Upper lobe of left lung (tissue), 6 donors: Measurements from ENCODE around the gene WASHC4. TPM values are rescaled to one million over a fixed set of nuclear protein-coding genes. Genes with fewer than 3 reads are reported as not detected.

ENCODE experiments used
- ATAC-seq, 2 donors: fragments of 200-7000 bp; cut with Tn5 transposase; one replicate each; pipeline ENCODE4 v1.9.1; 2022; ENCODE audit warnings: mild to moderate bottlenecking in 2 of 2, moderate library complexity in 2 of 2; ENCODE audit not compliant: low FRiP score in 2 of 2
- DNase-seq, 2 donors: peaks; one replicate each; pipeline ENCODE4 v3.0.0-alpha.2; 2019 to 2020
- H3K27ac ChIP-seq, 4 donors: fragments of 200-600 bp; sonication (generic); one replicate each; pipeline ENCODE4 v1.5.1; 2016 to 2019
- H3K27me3 ChIP-seq, 4 donors: fragments of 200-600 bp; sonication (generic); one replicate each; pipeline ENCODE4 v1.5.1; 2017 to 2019
- H3K36me3 ChIP-seq, 4 donors: fragments of 200-600 bp; sonication (generic); one replicate each; pipeline ENCODE4 v1.5.1; 2016 to 2019
- H3K4me1 ChIP-seq, 4 donors: fragments of 200-600 bp; sonication (generic); one replicate each; pipeline ENCODE4 v1.5.1; 2018 to 2019
- H3K4me3 ChIP-seq, 4 donors: fragments of 200-600 bp; sonication (generic); one replicate each; pipeline ENCODE4 v1.5.1; 2017 to 2019; ENCODE audit warnings: mild to moderate bottlenecking in 2 of 4, moderate library complexity in 1 of 4
- H3K9me3 ChIP-seq, 4 donors: fragments of 200-600 bp; sonication (generic); one replicate each; pipeline ENCODE4 v1.5.1; 2018 to 2019
- EP300 ChIP-seq, 4 donors: sonication (generic); formaldehyde crosslinking; IDR thresholded peaks; one replicate each; pipeline ENCODE4 v1.5.1; 2017; ENCODE audit warnings: antibody characterized with exemption in 4 of 4, control low read depth in 2 of 4
- POLR2A ChIP-seq, 4 donors: fragments of 450-650 bp; IDR thresholded peaks; one replicate each; pipeline ENCODE4 v1.5.1; 2016 to 2017; ENCODE audit warnings: antibody characterized with exemption in 4 of 4, mild to moderate bottlenecking in 2 of 4
- POLR2AphosphoS5 ChIP-seq, 2 donors: sonication (generic); formaldehyde crosslinking; IDR thresholded peaks; one replicate each; pipeline ENCODE4 v1.5.1; 2017; ENCODE audit warnings: antibody characterized with exemption in 2 of 2
- WGBS, 2 donors: methylation state at CpG; one replicate each; pipeline ENCODE4 v1.1.5; 2017 to 2018; 5-methylcytosine and 5-hydroxymethylcytosine counted together
- total RNA-seq, 6 donors: library from RNA; depleted of rRNA in 4 of 6; stranded (reverse); fragments of >200 nt in 4 of 6; gene quantifications; one replicate each; pipeline versions ENCODE4 v1.1.0 to v1.2.1, GENCODE V29; 2016 to 2021
- TF ChIP-seq, protein P1 (sequence below), 6 experiments: fragments of 450-650 bp in 4 of 6; fragments of 200-600 bp in 2 of 6; sonication (generic) in 2 of 6; IDR thresholded peaks; one replicate each; pipeline ENCODE4 v1.5.1; 2016 to 2019; ENCODE audit warnings: antibody characterized with exemption in 6 of 6
- donor health status: DM: no; HTN: no; CAD: no; lungs with moderate emphysema.
- donor health status: DM: no; HTN: yes; CAD: no; lungs with severe emphysema.

WASHC4 gene, protein sequence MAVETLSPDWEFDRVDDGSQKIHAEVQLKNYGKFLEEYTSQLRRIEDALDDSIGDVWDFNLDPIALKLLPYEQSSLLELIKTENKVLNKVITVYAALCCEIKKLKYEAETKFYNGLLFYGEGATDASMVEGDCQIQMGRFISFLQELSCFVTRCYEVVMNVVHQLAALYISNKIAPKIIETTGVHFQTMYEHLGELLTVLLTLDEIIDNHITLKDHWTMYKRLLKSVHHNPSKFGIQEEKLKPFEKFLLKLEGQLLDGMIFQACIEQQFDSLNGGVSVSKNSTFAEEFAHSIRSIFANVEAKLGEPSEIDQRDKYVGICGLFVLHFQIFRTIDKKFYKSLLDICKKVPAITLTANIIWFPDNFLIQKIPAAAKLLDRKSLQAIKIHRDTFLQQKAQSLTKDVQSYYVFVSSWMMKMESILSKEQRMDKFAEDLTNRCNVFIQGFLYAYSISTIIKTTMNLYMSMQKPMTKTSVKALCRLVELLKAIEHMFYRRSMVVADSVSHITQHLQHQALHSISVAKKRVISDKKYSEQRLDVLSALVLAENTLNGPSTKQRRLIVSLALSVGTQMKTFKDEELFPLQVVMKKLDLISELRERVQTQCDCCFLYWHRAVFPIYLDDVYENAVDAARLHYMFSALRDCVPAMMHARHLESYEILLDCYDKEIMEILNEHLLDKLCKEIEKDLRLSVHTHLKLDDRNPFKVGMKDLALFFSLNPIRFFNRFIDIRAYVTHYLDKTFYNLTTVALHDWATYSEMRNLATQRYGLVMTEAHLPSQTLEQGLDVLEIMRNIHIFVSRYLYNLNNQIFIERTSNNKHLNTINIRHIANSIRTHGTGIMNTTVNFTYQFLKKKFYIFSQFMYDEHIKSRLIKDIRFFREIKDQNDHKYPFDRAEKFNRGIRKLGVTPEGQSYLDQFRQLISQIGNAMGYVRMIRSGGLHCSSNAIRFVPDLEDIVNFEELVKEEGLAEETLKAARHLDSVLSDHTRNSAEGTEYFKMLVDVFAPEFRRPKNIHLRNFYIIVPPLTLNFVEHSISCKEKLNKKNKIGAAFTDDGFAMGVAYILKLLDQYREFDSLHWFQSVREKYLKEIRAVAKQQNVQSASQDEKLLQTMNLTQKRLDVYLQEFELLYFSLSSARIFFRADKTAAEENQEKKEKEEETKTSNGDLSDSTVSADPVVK
- 100 to 1,000 TPM in 2 of 6 donors, 10 to 100 TPM in 4; 32.5 to 114 (median 69.6) TPM for total RNA-seq

DNA sequence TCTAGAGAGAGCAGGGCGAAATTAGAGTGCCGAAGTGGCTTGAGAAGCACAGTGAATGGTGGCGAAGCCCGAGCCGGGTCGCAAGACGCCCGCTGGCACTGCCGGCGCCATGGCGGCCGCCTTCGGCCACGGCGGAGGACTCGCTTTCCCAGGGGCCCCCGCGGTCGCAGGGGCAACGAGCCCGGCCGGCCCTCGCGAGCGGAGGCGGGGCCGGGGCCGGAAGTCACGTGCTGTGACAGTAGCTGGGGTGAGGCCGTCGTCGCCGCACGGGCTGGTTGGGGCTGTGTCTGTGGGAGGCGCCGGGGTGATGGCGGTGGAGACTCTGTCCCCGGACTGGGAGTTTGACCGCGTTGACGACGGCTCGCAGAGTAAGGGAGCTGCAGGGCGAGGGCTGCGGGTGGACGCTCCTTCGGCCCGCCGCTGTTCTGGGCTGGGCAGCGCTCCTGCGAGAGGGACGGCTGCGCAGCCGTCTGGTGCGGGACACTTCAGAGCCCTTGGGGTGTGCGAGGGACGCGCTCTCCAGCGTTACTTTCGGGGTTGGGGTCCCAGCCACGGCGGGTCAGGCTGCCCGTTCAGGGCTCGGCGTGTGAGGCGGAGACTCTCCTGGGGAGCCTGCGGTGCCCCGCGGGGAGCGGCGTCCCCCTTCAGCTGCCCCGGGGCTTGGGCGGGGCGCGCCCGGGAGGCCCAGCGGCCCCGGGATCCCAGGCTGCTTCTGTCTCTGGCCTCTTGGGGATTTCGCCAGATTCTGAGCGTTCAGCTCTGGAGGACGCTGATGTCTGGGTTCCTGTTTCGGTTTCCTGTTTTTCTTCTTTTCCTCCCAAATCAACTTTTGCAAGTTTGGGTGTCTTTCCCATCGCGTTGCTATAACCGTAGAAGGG lies at the start of gene WASHC4:
WASHC4 (plus strand) TSS at position 238 of the 878 bp plus-strand sequence; CDS start at position 308, 70 bp downstream.
- H3K9me3 ChIP-seq, result no peaks in the 10 kb centered on the region
- no peaks in the 10 kb centered on the region for H3K27me3 ChIP-seq
- TF ChIP-seq, protein P1, sequence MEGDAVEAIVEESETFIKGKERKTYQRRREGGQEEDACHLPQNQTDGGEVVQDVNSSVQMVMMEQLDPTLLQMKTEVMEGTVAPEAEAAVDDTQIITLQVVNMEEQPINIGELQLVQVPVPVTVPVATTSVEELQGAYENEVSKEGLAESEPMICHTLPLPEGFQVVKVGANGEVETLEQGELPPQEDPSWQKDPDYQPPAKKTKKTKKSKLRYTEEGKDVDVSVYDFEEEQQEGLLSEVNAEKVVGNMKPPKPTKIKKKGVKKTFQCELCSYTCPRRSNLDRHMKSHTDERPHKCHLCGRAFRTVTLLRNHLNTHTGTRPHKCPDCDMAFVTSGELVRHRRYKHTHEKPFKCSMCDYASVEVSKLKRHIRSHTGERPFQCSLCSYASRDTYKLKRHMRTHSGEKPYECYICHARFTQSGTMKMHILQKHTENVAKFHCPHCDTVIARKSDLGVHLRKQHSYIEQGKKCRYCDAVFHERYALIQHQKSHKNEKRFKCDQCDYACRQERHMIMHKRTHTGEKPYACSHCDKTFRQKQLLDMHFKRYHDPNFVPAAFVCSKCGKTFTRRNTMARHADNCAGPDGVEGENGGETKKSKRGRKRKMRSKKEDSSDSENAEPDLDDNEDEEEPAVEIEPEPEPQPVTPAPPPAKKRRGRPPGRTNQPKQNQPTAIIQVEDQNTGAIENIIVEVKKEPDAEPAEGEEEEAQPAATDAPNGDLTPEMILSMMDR (IDR thresholded peaks at IDR 0.05), result peak in 4 of 6 experiments; percentile 6 to 46 (median 30)
- TF ChIP-seq EP300 (IDR thresholded peaks at IDR 0.05) (peak in 1 of 4 donors; percentile 76), POLR2A (IDR thresholded peaks at IDR 0.05) (peak in 3 of 4 donors; percentile 94 to 99 (median 96)), POLR2AphosphoS5 (IDR thresholded peaks at IDR 0.05) (peak; percentile 97 to 99)
- peak within 1 kb of the TSS; percentile 86 to 97 (median 88) for H3K4me3 ChIP-seq
- ATAC-seq (peak; percentile 99 to 100), DNase-seq (peak; percentile 96 to 99)
- peak within 1 kb of the TSS; percentile 95 to 98 (median 98) for H3K27ac ChIP-seq
- H3K4me1 ChIP-seq, result peaks cover 26 to 45% (median 29%) of the 10 kb centered on the region in 4 donors
- H3K36me3 ChIP-seq, result peaks cover 0 to 13% (median 3%) of the 10 kb centered on the region in 4 donors
- 0% methylated on average over 28 to 44 of the region's 85 CpGs for WGBS, 2 donors

DNA sequence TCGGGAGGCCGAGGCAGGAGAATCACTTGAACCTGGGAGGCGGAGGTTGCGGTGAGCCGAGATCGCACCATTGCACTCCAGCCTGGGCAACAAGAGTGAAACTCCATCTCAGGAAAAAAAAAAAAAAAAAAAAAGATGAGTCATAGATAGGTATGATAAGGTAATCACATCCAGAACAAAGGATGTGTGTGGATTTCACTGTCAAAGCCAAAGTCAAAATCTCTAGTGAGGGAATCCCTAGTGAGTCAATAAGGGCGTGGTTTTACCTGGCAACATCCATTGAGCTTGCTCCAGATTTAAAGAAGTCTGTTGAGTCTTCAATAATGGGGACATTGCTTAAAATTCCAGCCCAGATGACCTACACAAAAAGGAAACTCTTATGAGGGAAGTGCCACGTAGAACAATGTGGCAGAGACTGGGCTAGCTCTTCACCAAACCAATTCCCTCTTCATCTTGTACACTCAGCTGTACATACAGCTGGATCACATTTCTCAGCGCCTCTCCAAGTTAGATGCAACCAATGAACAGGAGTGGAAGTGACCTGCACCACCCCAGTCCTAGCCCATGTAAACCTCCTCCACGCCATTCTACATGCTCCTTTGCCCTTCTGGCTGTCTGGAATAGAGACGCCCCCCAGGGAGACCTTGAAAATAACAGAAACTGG lies 46.7 kb upstream of the WASHC4 start:
- H3K4me3 ChIP-seq, result no peak overlapping the region
- TF ChIP-seq POLR2AphosphoS5 (IDR thresholded peaks at IDR 0.05) (no peak), POLR2A (IDR thresholded peaks at IDR 0.05) (no peak), EP300 (IDR thresholded peaks at IDR 0.05) (no peak)
- TF ChIP-seq, protein P1 (IDR thresholded peaks at IDR 0.05), result no peak
- 85 to 94% methylated on average over 7 to 11 of the region's 11 CpGs for WGBS, 2 donors
- H3K4me1 ChIP-seq, result no peaks in the 10 kb centered on the region
- no peaks in the 10 kb centered on the region for H3K36me3 ChIP-seq
- H3K27me3 ChIP-seq, result no peaks in the 10 kb centered on the region
- peaks cover 0 to 6% (median 0%) of the 10 kb centered on the region in 4 donors for H3K9me3 ChIP-seq
- no peak overlapping the region for H3K27ac ChIP-seq
- DNase-seq (no peak), ATAC-seq (no peak)

DNA sequence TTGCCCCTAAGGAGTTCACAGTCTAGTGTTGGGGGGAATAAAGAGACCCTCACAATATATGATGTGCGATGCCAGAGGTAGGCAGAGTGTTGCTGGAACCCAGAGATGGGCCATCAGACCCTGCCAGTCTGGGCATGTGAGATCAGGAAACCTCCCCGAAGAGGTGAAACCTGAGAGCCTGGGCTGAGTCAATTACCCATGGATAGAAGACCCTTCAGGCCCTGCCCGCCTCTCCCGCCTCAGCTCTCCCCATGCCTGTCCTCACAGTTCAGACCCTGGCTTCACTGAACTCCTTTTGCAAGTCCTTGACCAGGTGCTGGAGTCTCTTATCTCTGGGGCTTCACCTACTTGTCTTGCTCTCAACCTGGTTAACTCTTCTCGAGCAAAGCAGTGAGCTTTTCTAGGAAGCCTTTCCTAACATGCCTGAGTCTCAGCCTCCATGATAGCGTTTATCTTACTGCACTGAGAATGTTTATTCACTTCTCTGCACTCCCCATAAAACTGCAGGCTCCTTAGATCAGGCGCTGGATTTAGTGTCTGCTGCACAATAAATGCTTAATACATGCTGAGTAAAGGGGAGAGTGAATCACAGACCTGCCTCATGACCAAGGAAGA lies 42.9 kb upstream of the WASHC4 start:
- peak in 1 of 2 donors; percentile 22 for DNase-seq
- 66 to 68% methylated on average over 5 to 7 of the region's 7 CpGs for WGBS, 2 donors
- TF ChIP-seq EP300 (IDR thresholded peaks at IDR 0.05), result no peak
- TF ChIP-seq POLR2A (IDR thresholded peaks at IDR 0.05), result no peak
- TF ChIP-seq, protein P1 (IDR thresholded peaks at IDR 0.05), result no peak
- no peak for TF ChIP-seq POLR2AphosphoS5 (IDR thresholded peaks at IDR 0.05)
- Histone ChIP-seq H3K9me3 (no peaks in the 10 kb centered on the region), H3K4me1 (no peaks in the 10 kb centered on the region), H3K4me3 (no peak overlapping the region), H3K27ac (no peak overlapping the region), H3K27me3 (no peaks in the 10 kb centered on the region), H3K36me3 (peaks cover 0 to 4% (median 0%) of the 10 kb centered on the region in 4 donors)
- ATAC-seq, result no peak
